Stomach (tissue), 4 donors: ENCODE data around the gene CD52.

Experiments
- POLR2A ChIP-seq, 4 donors: fragments of 450-650 bp; IDR thresholded peaks; one replicate each; pipeline ENCODE4 v1.6.1; 2016; ENCODE audit warnings: antibody characterized with exemption in 4 of 4, control low read depth in 2 of 4, mild to moderate bottlenecking in 1 of 4, moderate library complexity in 1 of 4
- POLR2AphosphoS5 ChIP-seq, 3 donors: sonication (generic); formaldehyde crosslinking; IDR thresholded peaks; one replicate each; pipeline ENCODE4 v1.6.1; 2016; ENCODE audit warnings: antibody characterized with exemption in 3 of 3

DNA sequence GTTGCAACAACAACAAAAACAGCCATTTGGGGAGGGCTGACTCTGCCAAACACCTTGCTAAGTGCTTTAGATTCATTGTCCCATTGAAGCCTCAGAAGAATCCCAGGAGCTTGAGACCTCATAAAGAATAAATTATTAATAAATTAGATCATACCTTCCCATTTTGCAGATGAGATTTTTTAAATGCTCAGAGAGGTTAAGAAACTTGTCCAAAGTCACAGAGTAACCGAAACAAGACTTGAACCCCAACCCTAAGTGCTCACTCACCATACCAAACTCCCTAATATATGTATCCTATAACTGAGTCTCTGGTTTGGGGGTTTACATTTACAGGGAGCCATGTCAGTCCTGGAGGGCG is 32.6 kb downstream of the CD52 start:
- TF ChIP-seq POLR2AphosphoS5 (IDR thresholded peaks at IDR 0.05) (no peak), POLR2A (IDR thresholded peaks at IDR 0.05) (no peak)
